Stimulated activated CD4-positive, alpha-beta T cell treated with anti-CD3 and anti-CD28 coated beads, Interleukin-2, amount 100 ng/mL, for 48 hours (primary cell): ENCODE results near the gene MED22.
A peak's percentile ranks its signal among the peaks of the same experiment; 100 is the strongest.
"Not testable (repeated sequence)": the region's sequence is repeated elsewhere in the genome, so short reads cannot be mapped to it uniquely, and the experiment has no call there.

ENCODE experiments used
- DNase-seq, 2 donors: peaks; one replicate each; pipeline ENCODE4 v3.0.0-alpha.2; 2020

The MED22 gene

GRCh38 chr9:133347985-133348717 is at the start of gene MED22, which contains the start of gene RPL7A:
Gene MED22, minus strand, starts transcription at chr9:133348131. Its CDS starts 1,469 bp downstream, at chr9:133346662.
Gene RPL7A, plus strand, starts transcription at chr9:133348218. Its CDS starts 26 bp downstream, at chr9:133348244.
- peak; percentile 87 to 89 for DNase-seq

GRCh38 chr9:133397370-133397769 is 49.4 kb upstream of the MED22 start:
- no peak for DNase-seq

DNA sequence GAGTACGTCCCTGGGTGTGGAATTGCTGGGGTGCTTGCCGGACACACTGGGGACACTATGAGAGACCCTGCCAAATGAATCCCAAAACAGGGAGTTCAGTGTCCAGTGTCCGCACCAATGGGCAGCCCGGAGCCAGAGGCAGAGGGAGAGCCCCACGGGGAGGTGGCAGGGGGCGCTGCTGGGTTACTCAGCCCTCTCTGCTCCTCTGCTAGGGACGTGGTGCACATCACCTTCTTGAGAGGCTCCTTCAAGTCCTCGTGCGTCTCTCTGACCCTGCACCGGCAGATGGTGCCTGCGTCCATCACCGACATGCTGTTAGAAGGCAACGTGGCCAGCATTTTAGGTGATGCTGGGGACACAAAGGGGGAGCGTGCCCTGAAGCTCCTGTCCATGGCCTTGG is 49.0 kb upstream of the MED22 start:
- no peak for DNase-seq

DNA sequence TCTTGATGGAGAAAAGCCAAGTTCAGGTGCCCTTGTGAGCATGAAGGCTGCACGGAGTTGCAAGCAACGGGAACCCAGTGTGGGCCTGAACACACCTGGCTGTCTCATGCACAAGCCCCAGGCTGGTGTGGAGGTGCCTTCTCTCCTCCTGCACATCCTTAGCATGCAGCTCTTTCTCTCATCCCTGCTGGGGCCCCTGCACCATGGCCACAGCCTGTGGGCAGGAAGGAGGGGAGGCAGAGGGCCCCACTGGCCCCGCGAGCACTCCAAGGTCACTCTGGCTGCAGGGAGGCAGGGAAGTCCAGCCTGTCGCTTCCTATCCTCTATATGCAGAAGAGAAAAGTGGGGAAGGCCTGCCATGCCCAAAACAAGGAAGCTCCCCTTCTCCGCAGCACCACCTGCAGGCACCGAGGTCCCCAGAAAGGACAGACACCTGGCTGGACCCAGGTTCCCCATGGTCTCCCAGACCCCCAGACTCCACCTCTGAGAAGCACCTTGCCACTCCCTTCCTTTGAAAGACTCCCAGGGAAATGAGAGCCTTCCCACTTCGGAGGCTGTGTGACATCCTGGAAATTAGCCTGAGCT is 46.8 kb upstream of the MED22 start:
- no peak for DNase-seq

GRCh38 chr9:133393399-133393798 is 45.5 kb upstream of the MED22 start:
- DNase-seq = no peak

- DNase-seq = not testable (repeated sequence)
These were observed 44.4 kb upstream of the MED22 start for GRCh38 chr9:133392308-133392707.

- not testable (repeated sequence) for DNase-seq
These were observed 43.5 kb upstream of the MED22 start for GRCh38 chr9:133391449-133391848.

DNA sequence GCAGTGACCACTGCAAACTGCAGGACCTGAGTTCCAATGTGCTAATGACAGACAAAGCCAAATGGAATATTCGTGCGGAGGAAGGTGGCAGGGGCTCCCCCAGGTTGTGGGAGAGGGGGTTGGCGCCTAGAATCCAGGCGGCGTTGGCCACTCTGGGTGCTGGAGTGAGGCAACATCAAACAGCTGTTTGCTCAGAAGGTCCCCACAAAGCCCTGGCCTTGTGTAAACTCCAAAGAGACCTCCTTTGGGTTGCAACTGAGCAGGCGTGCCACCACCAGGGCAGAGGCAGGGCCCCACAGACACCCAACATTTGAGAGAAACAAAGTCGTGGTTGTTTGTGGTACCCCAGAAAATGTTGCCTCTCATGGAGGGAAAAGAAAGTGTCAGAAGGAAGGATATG is 42.8 kb upstream of the MED22 start:
- no peak for DNase-seq

GRCh38 chr9:133389562-133389961 is 41.6 kb upstream of the MED22 start:
- DNase-seq = no peak

DNA sequence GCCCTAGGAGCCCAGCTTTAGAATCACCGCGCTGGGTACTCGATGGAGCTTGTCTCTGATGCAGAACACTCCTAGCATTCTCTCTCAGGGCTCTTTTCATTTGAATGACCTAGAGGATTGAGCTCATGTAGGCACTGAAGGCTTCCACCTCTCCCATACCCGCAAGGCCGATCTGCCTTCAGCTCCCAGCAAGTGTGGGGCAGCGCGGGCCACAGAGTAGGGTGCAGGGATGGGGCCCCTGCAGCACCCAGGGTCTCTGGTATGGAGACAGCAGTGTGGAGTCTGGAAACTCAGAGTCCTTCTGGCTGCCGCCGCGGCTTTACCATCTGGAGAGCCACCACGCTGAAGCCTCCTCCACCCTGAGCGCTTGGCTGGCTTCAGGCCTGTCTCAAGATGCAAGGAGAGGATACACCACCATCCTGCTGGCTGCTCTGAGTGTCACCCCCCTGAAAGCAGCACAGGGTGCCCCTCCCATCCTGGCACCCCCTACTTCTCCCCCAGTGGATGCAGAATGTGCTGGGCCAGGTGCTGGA is 41.2 kb upstream of the MED22 start:
- DNase-seq = no peak

GRCh38 chr9:133387680-133388079 is 39.7 kb upstream of the MED22 start:
- DNase-seq = no peak

DNA sequence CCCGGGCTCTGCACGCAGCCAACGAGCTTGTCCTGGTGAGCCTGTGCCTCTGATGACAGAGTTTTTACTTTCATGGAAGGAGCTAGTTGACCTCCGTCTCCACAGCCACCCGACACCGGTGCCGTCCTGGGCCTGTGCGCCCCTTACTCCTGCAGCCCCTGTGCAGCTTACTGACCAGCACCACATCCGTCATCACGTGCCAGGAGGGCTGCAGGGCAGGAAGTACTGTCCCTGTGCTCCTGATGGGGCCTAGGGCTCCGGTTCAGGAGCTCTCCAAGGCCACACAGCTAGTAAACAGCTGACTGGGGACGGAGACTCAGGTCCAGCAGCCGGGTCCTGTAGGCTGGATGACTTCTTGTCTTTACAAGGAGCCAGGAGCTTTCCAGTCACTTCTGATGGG is 38.4 kb upstream of the MED22 start:
- DNase-seq = no peak

- no peak for DNase-seq
These were observed 37.5 kb upstream of the MED22 start for GRCh38 chr9:133385452-133385851.

DNA sequence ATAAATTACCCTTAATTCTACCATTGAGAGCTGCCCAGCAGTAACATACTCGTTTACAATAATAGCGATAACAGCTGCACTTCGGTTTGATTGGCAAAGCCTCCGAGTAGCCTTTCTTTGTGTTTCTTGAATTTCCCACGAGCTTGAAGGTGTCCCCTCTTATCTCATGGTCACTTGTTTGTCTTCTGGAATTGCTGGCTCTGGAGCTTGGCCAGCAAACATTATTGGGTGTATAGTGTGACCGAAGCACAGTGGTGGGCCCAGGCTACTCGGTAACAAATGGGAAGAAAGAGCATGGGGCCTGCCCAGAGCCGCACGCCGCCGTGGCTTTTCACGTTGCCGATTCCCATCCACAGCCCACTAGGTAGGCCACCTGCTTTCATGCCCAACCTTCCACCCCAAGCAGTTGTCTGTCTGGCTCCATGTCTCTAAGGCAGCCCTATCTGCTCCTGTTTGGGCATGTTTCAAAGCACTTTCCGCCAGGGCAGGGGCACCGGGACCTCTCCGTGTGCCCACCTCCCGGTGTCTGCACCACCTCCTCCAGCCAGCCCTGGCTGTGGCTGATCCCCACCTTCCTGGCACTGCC is 36.9 kb upstream of the MED22 start:
- no peak for DNase-seq

GRCh38 chr9:133383438-133383837 is 35.5 kb upstream of the MED22 start:
- DNase-seq = no peak

DNA sequence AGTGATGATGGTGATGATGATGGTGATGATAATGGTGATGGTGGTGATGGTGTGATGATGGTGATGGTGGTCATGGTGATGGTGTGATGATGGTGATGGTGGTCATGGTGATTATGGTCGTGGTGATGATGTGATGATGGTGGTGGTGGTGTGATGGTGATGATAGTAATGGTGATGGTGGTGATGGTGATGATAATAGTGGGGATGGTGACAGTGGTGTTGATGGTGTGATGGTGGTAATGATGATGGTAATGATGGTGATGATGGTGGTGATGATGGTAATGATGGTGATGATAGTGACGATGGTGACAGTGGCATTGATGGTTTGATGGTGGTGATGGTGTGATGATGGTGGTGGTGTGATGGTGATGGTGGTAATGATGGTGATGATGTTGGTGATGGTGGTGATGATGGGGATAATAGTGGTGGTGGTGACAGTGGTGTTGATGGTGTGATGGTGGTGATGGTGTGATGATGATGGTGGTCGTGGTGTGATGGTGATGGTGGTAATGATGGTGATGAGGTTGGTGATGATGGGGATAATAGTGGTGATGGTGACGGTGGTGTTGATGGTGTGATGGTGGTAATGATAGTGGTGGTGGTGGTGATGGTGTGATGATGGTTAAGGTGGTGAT is 34.7 kb upstream of the MED22 start:
- no peak for DNase-seq

DNA sequence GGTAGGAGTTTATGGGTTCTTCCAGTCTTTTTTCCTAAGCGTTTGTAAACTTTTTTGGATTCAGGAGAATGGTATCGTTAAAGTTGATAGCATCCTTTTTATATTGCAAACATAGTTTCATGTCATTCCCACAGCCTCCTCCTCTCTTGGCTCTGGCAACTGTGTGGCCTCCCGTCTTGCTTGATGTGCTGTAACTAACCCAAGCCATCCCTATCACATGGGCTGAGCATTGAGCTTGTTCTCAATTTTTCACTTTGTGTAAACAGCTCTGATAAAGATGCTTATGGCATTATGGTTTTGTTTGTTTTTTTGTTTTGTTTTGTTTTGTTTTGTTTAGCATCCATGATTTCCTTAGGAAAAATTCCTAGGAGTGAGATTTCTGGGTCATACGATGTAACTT is 32.8 kb upstream of the MED22 start:
- no peak for DNase-seq

DNA sequence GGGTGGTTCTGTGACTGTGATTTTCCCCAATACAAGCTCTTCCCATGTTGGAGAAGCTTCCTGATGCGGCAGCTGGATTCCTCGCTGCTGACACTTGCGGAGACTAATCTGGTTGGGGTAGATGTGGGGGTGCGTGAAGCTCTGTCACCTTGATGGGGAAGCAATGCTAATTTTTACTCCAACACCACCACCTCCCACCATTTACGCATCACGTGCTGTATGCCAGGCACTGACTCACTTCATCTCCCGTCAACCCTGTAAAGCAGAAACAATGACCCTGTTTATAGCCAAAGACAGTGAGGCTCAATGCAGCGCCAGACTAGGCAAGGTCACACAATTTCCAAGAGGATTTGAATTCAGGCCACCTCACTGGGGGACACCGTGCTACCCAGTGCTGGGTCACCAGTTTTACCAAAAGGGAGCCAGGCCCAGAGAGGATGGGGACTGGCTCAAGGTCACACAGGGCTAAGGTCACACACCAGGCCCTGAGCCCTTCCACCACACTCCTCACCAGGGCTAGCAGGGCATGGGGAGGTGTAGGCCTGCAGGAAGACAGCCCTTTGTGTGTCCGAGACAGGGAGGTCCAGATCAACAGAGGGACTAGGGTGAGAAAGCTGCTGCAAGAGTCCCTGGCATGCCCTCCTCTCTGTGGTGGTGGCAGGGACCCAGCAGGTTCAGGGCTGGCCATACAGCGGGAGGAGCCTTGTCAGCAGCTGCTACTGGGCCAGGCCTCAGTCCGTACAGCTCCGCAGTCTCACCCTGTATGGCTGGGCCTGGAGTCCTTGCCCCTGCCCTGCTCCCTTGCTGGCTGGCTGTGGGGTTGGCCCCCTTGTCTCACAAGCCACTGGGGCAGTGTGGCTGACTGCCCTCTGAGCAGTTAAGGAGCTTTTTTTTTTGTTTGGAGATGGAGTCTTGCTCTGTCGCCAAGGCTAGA is 31.5 kb upstream of the MED22 start:
- DNase-seq = no peak

DNA sequence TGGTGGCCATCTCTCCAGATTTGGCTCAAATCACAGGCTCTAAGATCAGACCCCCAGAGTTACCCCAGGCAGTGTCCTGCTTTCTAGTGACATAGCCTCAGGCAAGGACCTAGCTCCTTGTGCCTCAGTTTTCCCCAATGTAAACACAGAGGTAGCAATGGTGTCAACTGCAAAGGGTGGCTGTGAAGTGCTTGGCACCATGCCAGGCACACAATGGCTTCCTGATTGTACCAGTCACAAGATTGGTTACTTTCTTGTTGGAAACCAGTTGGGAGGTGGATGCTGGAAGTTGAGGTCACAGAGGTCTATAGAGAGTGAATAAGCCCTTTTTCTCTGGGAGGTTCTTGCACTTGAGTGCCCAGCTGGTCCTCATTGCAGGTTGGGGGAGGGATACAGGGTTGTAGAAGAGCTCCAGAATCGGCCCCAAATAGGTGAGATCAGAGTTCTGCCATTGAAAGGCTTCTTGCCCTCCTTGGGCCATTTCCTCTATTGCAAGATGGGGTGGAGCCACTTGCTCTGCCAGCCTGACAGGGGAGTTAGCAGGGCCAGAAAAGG is 30.6 kb upstream of the MED22 start:
- no peak for DNase-seq

DNA sequence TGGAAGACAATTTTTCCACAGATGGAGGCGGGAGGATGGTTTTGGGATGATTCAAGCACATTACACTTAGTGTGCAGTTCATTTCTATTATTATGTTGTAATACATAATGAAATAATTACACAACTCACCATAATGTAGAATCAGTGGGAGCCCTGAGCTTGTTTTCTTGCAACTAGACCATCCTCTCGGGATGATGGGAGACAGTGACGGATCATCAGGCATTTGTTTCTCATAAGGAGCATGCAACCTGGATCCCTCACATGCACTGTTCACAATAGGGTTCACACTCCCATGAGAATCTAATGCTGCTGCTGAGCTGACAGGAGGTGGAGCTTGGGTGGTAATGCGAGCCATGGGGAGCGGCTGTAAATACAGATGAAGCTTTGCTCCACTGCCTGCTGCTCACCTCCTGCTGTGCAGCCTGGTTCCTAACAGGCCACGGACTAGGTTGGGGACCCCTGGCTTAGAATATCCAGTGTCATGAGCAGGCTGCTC is 29.8 kb upstream of the MED22 start:
- no peak for DNase-seq

DNA sequence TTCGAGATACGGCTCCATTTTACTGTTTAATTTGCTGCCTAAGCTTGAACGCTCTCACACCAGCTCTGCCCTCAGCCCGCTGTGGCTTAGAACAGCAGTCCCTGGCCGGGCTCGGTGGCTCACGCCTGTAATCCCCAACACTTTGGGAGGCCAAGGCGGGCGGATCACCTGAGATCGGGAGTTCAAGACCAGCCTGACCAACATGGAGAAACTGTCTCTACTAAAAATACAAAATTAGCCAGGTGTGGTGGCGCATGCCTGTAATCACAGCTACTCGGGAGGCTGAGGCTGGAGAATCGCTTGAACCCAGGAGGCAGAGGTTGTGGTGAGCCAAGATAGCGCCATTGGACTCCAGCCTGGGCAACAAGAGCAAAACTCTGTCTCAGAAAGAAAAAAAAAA is 29.3 kb upstream of the MED22 start:
- DNase-seq = not testable (repeated sequence)
